Type B pancreatic cell (in vitro differentiated cells): ENCODE data around the gene CHD5. TPM values are rescaled to one million over a fixed set of nuclear protein-coding genes. Genes with fewer than 3 reads are reported as not detected.
"Not testable (repeated sequence)": the region's sequence is repeated elsewhere in the genome, so short reads cannot be mapped to it uniquely, and the experiment has no call there.

ENCODE experiments used
- DNase-seq: peaks from one replicate; pipeline ENCODE4 v3.0.0; 2021; ENCODE audit warnings: mixed read lengths; ENCODE audit not compliant: unreplicated experiment; ENCODE audit errors: extremely low spot score
- H3K27ac Mint-ChIP-seq: 2 replicates; pipeline ENCODE4 v1.8.0; 2021; ENCODE audit warnings: mild to moderate bottlenecking, mixed read lengths
- H3K27me3 Mint-ChIP-seq: 2 replicates; pipeline ENCODE4 v1.8.0; 2021; ENCODE audit warnings: mixed read lengths
- H3K36me3 Mint-ChIP-seq: 2 replicates; pipeline ENCODE4 v1.8.0; 2021; ENCODE audit warnings: mixed read lengths
- H3K4me1 Mint-ChIP-seq: one replicate; pipeline ENCODE4 v1.8.0; 2021; ENCODE audit warnings: mixed read lengths; ENCODE audit not compliant: unreplicated experiment
- H3K4me3 Mint-ChIP-seq: 2 replicates; pipeline ENCODE4 v1.8.0; 2021; ENCODE audit warnings: mild to moderate bottlenecking, mixed read lengths
- H3K9me3 Mint-ChIP-seq: 2 replicates; pipeline ENCODE4 v1.8.0; 2021; ENCODE audit warnings: mixed read lengths
- total RNA-seq: library from RNA; stranded (reverse); gene quantifications from 2 replicates; pipeline ENCODE4 v1.2.1, GENCODE V29; 2021; ENCODE audit warnings: low replicate concordance
- TF ChIP-seq, protein P1 (sequence below): fragments of 200-600 bp; sonication (generic); conservative IDR thresholded peaks from 2 replicates; pipeline ENCODE4 v1.5.0; 2021; ENCODE audit warnings: antibody characterized with exemption, mild to moderate bottlenecking

The CHD5 gene
- total RNA-seq, 1 donor from 2014 or later = 0.70 TPM

DNA sequence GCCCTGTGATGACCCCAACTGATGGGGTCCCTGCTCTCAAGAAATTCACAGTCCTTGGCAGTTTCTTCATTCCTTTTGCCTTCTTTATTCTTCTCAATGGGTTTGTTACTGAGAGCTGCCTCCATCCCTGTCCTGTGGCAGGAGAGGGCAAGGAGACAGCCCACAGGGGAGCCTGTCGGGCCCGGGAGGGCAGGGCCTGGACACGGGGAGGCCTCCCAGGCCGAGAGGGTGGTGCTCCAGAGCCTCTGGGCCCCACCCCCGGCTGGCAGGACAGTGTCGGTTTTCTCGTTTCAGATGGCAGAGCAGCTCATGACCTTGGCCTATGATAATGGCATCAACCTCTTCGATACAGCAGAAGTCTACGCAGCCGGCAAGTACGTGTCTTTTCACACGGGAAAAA, 98.2 kb downstream of the CHD5 start:
- Mint-ChIP-seq H3K27me3 (peaks cover 14% of the 10 kb centered on the region), H3K36me3 (no peaks in the 10 kb centered on the region), H3K27ac (no peak overlapping the region), H3K9me3 (no peaks in the 10 kb centered on the region), H3K4me3 (no peak overlapping the region), H3K4me1 (peaks cover 10% of the 10 kb centered on the region)
- TF ChIP-seq, protein P1, sequence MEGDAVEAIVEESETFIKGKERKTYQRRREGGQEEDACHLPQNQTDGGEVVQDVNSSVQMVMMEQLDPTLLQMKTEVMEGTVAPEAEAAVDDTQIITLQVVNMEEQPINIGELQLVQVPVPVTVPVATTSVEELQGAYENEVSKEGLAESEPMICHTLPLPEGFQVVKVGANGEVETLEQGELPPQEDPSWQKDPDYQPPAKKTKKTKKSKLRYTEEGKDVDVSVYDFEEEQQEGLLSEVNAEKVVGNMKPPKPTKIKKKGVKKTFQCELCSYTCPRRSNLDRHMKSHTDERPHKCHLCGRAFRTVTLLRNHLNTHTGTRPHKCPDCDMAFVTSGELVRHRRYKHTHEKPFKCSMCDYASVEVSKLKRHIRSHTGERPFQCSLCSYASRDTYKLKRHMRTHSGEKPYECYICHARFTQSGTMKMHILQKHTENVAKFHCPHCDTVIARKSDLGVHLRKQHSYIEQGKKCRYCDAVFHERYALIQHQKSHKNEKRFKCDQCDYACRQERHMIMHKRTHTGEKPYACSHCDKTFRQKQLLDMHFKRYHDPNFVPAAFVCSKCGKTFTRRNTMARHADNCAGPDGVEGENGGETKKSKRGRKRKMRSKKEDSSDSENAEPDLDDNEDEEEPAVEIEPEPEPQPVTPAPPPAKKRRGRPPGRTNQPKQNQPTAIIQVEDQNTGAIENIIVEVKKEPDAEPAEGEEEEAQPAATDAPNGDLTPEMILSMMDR = no peak
- DNase-seq = no peak

DNA sequence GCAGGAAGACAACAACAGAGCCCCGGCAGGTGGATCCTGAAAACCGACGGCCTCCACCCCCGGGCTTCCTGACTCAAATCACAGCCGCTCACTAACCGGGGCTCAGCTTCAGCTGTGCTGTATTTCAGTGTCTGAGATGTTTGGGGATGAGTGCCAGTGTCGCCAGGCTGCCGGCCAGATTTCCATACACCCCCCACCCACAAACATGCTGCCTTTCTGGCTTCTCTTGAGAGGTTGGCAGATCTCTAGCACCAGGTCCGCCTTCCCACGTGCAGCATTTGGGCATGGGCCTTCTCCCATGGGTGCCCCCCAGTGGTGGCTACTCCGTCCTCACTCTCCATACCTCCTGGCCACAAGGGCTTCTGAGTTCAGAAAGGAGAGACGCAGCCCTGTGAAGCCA, 99.7 kb downstream of the CHD5 start:
- H3K4me1 Mint-ChIP-seq = peaks cover 7% of the 10 kb centered on the region
- TF ChIP-seq, protein P1 = no peak
- peaks cover 14% of the 10 kb centered on the region for H3K27me3 Mint-ChIP-seq
- H3K4me3 Mint-ChIP-seq = no peak overlapping the region
- no peaks in the 10 kb centered on the region for H3K36me3 Mint-ChIP-seq
- DNase-seq = no peak
- no peak overlapping the region for H3K27ac Mint-ChIP-seq
- H3K9me3 Mint-ChIP-seq = no peaks in the 10 kb centered on the region

DNA sequence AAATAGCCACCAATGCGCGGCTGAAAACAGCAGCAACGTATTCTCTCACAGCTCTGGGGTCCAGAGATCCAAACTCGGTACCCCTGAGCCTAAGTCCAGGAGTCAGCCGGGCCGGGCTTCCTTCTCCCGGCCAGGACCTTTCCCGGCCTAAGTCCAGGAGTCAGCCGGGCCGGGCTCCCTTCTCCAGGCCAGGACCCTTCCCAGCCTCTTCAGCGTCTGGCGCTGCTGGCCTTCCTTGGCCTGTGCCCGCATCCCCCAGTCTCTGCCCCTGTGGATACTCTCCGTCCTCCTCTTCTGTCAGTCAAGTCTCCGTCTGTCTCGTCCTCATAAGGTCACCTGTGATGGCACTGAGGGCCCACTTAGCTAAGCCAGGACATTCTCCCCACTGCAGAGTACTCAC, 102.2 kb downstream of the CHD5 start:
- no peak overlapping the region for H3K27ac Mint-ChIP-seq
- no peaks in the 10 kb centered on the region for H3K4me1 Mint-ChIP-seq
- TF ChIP-seq, protein P1 = no peak
- no peak for DNase-seq
- no peaks in the 10 kb centered on the region for H3K9me3 Mint-ChIP-seq
- H3K36me3 Mint-ChIP-seq = no peaks in the 10 kb centered on the region
- H3K4me3 Mint-ChIP-seq = no peak overlapping the region
- H3K27me3 Mint-ChIP-seq = peaks cover 11% of the 10 kb centered on the region

DNA sequence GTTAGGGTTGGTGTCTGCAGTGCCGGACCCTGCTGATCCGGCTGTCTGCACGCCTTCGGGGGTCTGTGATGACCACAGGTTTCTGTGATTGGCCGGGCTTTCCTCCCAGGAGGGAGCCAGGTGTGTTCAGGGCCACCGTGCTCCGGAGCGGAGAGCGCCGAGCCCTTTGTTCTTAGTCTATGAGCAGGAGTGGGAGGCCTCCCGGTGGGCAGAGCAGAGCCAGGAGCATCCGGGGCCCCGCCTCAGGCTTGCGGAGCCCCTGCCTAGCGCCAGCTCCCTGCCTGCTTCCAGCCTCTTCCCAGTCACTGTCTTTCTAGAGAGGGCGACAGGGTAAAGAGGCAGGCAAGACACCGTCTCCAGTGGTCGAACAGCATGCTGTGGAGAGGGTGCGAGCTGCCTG, 102.6 kb downstream of the CHD5 start:
- Mint-ChIP-seq H3K27me3 (peaks cover 11% of the 10 kb centered on the region), H3K27ac (no peak overlapping the region), H3K9me3 (no peaks in the 10 kb centered on the region), H3K4me1 (no peaks in the 10 kb centered on the region), H3K36me3 (no peaks in the 10 kb centered on the region), H3K4me3 (no peak overlapping the region)
- TF ChIP-seq, protein P1 = no peak
- no peak for DNase-seq

DNA sequence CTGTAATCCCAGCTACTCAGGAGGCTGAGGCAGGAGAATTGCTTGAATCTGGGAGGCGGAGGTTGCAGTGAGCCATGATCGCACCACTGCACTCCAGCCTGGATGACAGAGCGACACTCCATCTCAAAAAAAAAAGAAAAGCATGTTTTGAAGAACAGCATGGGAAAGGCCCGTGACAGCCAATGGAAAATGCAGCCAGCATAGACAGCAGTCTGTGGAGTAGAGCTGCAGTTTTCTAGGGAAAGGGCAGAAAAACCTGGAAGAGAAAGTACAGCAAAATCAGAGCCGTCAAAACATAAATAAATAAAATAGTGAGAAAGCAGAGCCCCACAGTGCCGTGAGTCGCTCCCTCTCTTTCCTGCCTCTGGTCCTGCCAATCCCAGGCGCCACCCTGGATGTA, 103.1 kb downstream of the CHD5 start:
- not testable (repeated sequence) for H3K27ac Mint-ChIP-seq, H3K9me3 Mint-ChIP-seq, H3K36me3 Mint-ChIP-seq, DNase-seq, H3K4me1 Mint-ChIP-seq, H3K4me3 Mint-ChIP-seq
- peaks cover 11% of the 10 kb centered on the region for H3K27me3 Mint-ChIP-seq

DNA sequence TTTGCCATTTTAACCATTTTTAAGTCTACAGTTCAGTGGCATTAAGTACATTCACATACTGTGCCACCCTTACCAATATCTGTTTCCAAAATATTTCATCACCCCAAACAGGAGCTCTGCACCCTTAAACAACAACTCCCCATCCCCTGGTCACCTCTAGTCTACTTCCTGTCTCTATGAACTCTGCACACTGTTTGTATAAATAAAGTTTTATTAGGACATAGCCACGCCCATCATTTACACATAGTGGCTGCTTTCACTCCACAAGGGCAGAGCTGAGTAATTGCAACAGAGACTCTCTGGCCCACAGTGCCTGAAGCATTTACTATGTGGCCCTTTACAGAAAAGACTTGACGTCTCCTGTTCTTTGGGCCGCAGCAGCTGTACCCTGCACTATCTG, 104.4 kb downstream of the CHD5 start:
- TF ChIP-seq, protein P1 = no peak
- Mint-ChIP-seq H3K9me3 (no peaks in the 10 kb centered on the region), H3K36me3 (no peaks in the 10 kb centered on the region), H3K4me3 (no peak overlapping the region), H3K4me1 (no peaks in the 10 kb centered on the region), H3K27ac (no peak overlapping the region), H3K27me3 (peaks cover 11% of the 10 kb centered on the region)
- DNase-seq = no peak
